HPDE6-E6E7 (cell line): Measurements from ENCODE around the gene OPA3.

Experiments used
- DNase-seq: peaks from one replicate; pipeline ENCODE4 v3.0.0; 2011; ENCODE audit warnings: missing footprints; ENCODE audit errors: extremely low spot score

Gene OPA3

GRCh38 chr19:45483033-45483432 lies 101.6 kb downstream of the OPA3 start:
- DNase-seq: no peak

GRCh38 chr19:45478454-45479238 lies 106.0 kb downstream of the OPA3 start:
- no peak for DNase-seq

- DNase-seq: no peak
These were observed 106.7 kb downstream of the OPA3 start for GRCh38 chr19:45477713-45478453.
